NT2/D1 (cell line): ENCODE data around the gene DDX39B.

Experiments used
- DNase-seq: peaks from one replicate; pipeline ENCODE4 v3.0.0-alpha.2; 2011; ENCODE audit warnings: low read depth, low spot score
- H3K27me3 ChIP-seq: 2 replicates; pipeline ENCODE4 v1.6.0; 2011; ENCODE audit warnings: mild to moderate bottlenecking; ENCODE audit not compliant: insufficient read length, insufficient read depth
- H3K36me3 ChIP-seq: 2 replicates; pipeline ENCODE4 v1.6.1; 2011; ENCODE audit warnings: mild to moderate bottlenecking, low read length, mixed read lengths; ENCODE audit not compliant: insufficient read depth, insufficient read length
- H3K4me1 ChIP-seq: 2 replicates; pipeline ENCODE4 v1.5.1; 2011; ENCODE audit not compliant: insufficient read depth, insufficient read length
- H3K4me3 ChIP-seq: 2 replicates; pipeline ENCODE4 v1.5.1; 2011; ENCODE audit warnings: low read depth; ENCODE audit not compliant: insufficient read length
- H3K9ac ChIP-seq: 2 replicates; pipeline ENCODE4 v1.6.0; 2011; ENCODE audit warnings: low read depth; ENCODE audit not compliant: insufficient read length
- H3K9me3 ChIP-seq: 2 replicates; pipeline ENCODE4 v1.5.1; 2011; ENCODE audit warnings: mild to moderate bottlenecking, low read length; ENCODE audit not compliant: insufficient read depth
- SUZ12 ChIP-seq: IDR thresholded peaks from 2 replicates; pipeline ENCODE4 v1.6.1; 2011; ENCODE audit not compliant: insufficient read length, insufficient read depth; ENCODE audit errors: extremely low read depth
- YY1 ChIP-seq: IDR thresholded peaks from 2 replicates; pipeline ENCODE4 v1.6.1; 2011; ENCODE audit not compliant: insufficient read length, insufficient read depth
- ZNF274 ChIP-seq: IDR thresholded peaks from 2 replicates; pipeline ENCODE4 v1.6.1; 2011; ENCODE audit warnings: mild to moderate bottlenecking, low read depth, low read length

DDX39B gene

DNA sequence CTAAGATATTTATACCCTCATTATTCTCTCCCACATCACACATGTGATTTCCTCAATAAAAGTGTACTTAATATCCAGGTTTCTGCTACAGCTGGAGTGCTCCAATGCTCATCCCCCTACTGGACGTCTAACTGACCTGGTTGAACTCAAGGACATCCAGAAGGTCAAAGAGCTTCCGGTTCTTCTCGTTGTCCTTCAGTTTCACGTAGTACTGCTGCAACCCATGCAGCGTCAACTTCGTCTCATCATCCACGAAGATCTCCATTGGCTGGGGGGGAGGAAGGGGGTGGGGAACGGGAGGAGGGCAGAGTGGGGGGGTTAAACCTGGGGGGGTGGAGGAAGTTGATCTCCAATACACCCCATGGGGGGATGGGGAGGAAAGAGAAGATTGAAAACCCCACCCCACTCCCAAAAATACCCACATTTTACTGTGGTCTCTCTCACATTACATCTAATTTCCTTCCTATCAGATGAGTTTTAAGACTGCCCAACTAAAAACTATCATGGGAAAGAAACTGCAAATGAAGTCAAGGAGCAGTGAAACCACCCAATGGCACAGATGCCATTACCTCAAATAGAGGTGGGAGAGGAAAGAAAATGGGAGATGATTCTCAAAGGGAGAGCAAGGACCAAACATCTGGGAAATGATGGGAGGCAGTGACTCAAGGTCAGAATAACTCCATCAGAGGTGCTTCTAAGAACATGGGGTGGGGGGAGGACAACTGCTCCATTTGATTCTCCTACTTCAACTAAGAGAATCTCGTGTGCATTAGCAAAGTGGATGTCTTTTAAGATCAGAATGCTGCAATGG is 9.0 kb downstream of the DDX39B start:
- Histone ChIP-seq H3K27me3 (no peaks in the 10 kb centered on the region), H3K4me3 (no peak overlapping the region), H3K36me3 (peaks cover 84% of the 10 kb centered on the region), H3K4me1 (peaks cover 3% of the 10 kb centered on the region), H3K9ac (no peak overlapping the region), H3K9me3 (no peaks in the 10 kb centered on the region)
- TF ChIP-seq YY1: no peak
- no peak for TF ChIP-seq ZNF274
- DNase-seq: no peak

DNA sequence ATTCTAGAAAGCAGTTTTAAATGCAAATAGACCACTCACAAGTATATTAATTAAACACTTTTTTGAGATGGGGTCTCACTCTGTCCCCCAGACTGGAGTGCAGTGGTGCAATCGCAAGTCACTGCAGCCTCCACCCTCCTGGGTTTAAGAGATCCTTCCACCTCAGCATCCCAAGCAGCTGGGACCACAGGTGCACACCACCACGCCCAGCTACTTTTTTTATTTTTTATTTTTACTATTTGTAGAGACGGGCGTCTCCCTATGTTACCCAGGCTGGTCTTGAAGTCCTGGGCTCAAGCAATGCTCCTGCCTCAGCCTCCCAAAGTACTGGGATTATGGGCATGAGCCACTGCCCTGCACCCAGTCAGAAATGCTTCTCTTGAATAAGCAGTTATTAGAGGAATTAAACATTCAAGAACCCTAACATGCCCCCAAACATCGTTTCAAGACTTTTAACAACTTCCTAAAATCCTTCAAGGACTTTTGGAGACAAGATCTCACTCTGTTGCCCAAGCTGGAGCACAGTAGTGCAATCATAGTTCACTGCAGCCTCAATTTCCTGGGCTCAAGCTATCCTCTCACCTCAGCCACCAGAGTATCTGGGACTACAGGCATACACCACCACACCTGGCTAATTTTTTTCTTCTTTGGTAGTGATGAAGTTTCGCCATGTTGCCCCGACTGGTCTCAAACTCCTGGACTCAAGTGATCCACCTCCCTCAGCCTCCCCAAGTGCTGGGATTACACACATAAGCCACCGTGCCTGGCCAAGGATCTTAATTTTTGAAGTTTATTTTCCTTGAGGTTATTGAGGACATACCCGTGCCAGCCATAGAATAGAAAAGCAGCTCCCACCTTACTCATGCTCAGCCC is 9.8 kb downstream of the DDX39B start:
- TF ChIP-seq ZNF274: no peak
- TF ChIP-seq SUZ12: no peak
- no peak for TF ChIP-seq YY1
- H3K36me3 ChIP-seq: peaks cover 75% of the 10 kb centered on the region

DNA sequence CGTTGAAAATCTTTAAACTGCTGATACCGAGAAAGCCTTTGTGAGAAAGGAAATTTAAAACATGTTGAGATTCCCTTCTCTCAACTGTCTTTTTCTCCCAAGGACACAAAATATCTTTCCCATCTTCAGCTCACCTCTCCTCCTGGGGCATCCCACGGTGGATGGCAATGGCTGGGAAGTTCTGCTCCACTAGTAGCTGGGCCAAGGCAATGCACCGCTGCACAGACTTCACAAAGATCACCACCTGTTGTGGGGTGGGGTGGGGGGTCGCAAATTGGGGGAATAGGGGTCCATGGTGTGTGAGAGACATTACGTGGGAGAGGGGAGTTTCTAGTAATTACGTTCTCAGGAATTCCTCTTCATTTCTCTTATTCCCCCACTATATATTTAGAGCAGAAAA is 10.6 kb downstream of the DDX39B start:
- Histone ChIP-seq H3K27me3 (no peaks in the 10 kb centered on the region), H3K9ac (no peak overlapping the region), H3K4me1 (peaks cover 3% of the 10 kb centered on the region), H3K36me3 (peaks cover 67% of the 10 kb centered on the region), H3K9me3 (no peaks in the 10 kb centered on the region), H3K4me3 (no peak overlapping the region)
- TF ChIP-seq SUZ12 (no peak), ZNF274 (no peak), YY1 (no peak)
- DNase-seq: no peak

More for the DNA sequence above, 9.8 kb downstream of the DDX39B start:
- DNase-seq: no peak
- Histone ChIP-seq H3K9me3 (no peaks in the 10 kb centered on the region), H3K27me3 (no peaks in the 10 kb centered on the region), H3K9ac (no peak overlapping the region), H3K4me3 (no peak overlapping the region), H3K4me1 (peaks cover 3% of the 10 kb centered on the region)

DNA sequence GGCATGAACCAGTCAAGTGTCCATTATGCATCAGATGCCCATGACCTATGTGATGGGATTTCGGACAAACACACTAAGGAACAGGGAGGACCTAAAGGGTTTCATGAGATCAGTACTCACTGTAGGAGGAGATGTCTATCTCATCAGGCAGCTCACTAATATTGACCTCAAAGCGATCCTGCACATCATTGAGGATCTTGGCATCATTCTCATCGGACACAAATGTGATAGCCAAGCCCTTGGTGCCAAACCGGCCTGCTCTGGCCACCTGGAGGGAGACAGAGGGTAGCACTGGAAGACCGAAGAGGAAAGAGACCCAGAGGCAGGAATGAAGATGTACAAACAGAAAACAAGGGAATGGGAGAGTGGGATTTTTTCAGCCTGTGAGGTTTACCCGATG is 11.1 kb downstream of the DDX39B start:
- Histone ChIP-seq H3K36me3 (peaks cover 62% of the 10 kb centered on the region), H3K9me3 (no peaks in the 10 kb centered on the region), H3K4me1 (peaks cover 3% of the 10 kb centered on the region), H3K4me3 (no peak overlapping the region), H3K9ac (no peak overlapping the region), H3K27me3 (no peaks in the 10 kb centered on the region)
- DNase-seq: no peak
- TF ChIP-seq ZNF274: no peak

DNA sequence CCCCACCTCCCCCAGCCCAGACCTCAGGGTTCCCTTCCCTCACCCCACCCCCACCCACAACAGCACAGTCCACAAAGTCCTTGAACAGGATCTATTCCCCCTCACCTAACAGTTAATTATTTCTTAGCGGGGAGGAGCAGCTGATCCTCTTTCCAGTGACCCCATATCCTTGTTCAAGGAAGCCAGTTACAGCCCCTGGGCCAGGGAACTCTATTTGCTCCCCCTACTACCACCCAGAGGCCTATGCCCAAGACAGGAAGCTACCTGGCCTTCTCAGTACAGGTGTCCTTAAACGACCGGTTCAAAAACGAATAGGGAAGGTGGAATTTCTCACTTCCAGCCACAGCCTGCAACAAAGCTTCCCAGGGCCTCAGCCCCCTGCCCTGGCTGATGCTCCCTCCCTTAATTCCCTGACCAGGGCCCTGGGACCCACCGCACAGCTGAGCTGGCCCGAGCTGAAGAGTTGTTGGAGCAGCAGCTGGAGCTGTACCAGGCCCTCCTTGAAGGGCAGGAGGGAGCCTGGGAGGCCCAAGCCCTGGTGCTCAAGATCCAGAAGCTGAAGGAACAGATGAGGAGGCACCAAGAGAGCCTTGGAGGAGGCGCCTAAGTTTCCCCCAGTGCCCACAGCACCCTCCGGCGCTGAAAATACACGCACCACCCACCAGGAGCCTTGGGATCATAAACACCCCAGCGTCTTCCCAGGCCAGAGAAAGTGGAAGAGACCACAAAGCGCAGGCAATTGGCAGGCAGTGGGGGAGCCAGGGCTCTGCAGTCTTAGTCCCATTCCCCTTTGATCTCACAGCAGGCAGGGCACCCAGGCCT is 12.3 kb downstream of the DDX39B start:
- Histone ChIP-seq H3K9me3 (no peaks in the 10 kb centered on the region), H3K9ac (no peak overlapping the region), H3K4me3 (no peak overlapping the region), H3K36me3 (peaks cover 50% of the 10 kb centered on the region), H3K27me3 (no peaks in the 10 kb centered on the region), H3K4me1 (no peaks in the 10 kb centered on the region)
- no peak for DNase-seq
- TF ChIP-seq ZNF274: no peak

DNA sequence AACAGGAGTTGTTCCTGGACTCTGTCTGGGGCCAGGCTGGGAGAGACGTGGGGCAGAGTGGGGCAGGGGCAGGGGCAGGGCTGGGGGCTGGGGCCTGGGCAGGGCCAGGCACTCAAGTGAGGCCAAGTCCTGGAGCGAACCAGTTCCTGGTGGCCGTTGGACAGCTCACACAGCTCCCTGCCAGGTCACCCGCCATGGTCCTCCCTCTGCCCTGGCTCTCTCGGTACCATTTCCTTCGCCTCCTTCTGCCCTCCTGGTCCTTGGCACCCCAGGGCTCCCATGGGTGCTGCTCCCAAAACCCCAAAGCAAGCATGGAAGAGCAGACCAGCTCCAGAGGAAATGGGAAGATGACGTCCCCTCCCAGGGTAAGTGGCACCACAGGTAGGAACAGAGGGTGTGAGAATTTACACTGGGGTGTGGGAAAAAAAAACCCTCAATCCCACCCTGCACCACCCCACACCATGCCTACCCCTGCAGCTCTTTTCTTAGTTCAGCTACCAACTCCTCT is 12.9 kb downstream of the DDX39B start, which contains the start of gene MCCD1:
TSS of gene MCCD1 (plus strand) at position 142 of the 508 bp plus-strand sequence. CDS start at position 195, 53 bp downstream.
- Histone ChIP-seq H3K4me1 (no peaks in the 10 kb centered on the region), H3K9ac (no peak within 1 kb of the TSS), H3K9me3 (no peaks in the 10 kb centered on the region), H3K36me3 (peaks cover 44% of the 10 kb centered on the region), H3K27me3 (no peaks in the 10 kb centered on the region), H3K4me3 (no peak within 1 kb of the TSS)
- TF ChIP-seq ZNF274 (no peak), YY1 (no peak), SUZ12 (no peak)
- no peak for DNase-seq
